KG1 (cell line): ENCODE measurements around the gene ATP8A2.

Experiments used
- DNase-seq: peaks from one replicate; lab custom pipeline; 2025; lab: John Stamatoyannopoulos, UW

ATP8A2 gene

DNA sequence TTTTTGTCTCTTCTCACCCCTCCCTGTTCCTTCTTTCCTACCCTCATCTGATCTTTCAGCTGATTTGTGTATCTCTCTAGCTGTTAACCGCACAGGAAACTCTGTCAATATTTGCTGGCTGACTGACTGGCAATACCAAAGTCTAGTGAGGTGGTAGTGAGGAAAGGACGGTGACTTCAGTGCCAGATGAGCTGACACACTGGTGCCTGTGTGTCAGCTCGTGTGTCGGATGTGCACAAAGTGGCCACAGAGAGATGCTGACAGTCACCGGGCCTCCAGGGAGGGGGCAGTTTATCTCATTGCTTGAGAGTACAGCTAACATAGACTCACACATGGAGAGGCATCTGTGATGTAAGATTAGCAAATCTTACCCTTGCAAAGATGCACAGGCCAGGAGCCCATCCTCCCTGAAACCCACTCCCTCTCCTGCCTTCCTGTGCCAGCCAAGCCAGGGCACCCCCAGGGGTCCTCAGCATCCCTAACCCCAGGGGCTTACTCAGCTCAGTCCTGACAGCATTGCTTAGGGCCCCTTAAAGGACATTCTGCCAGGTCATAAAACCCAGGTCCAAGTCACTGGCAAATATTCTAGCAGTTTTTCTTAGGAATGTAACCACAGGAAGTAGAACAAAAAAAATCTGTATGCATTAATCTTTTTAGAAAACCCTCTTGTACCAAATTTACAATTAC is 599.8 kb downstream of the ATP8A2 start:
- DNase-seq, result no peak

DNA sequence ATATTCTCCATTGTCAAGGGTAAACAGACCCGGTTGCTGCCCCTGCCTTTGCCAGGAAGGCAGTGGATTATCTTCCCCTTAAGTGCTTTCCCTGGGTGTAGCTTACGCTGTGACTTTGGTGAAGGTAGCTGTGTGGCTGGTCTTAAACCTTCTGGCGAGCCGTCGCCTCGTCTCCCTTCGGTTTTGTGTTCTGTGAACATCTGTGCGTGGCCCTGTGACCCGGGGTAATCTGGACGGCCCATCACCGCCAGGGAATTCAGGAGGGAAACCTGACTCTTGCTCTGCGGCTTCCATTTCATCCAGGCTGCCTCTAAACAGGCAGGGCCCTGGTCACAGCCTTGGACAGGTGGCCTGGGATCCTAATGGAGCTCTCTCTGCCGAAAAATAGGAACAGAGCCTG is 601.3 kb downstream of the ATP8A2 start:
- no peak for DNase-seq

DNA sequence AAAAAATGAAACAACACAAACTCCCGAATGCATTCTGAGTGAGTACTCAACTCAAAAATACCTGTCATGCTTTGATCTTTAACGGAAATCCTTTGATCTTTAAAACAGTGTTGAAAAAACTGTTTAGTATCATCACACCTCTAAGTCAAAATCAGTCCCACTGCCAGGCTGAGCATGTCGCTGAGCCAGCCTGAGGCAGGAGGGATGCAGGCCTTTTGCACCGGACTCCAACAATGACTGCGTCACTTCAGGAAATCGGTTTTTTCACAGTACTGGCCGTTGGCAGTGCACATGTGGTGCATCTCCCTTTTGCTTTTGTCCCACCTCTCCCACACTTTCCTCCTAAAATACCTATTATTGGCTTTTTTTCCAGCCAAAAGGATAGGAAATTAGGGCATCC is 601.8 kb downstream of the ATP8A2 start:
- DNase-seq, result no peak

DNA sequence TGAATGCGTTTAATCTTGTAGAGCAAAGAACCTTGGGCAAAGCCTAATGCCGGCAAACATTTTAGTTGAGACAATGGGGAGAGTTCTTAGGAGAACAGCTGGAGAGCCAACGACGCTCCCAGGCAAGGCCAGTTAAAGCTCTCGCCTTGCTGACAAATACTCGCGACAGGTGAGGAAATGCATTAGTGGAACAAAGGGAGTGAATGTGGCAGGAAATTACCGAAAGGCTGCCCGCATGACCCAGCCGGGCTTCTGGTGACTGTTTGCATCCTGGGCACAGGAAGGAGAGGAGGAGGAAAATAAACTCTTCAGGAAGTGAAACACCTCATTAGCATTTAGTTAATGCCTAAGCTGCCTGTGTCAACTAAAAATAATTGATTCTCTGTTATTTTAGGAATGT is 605.4 kb downstream of the ATP8A2 start:
- DNase-seq, result no peak

DNA sequence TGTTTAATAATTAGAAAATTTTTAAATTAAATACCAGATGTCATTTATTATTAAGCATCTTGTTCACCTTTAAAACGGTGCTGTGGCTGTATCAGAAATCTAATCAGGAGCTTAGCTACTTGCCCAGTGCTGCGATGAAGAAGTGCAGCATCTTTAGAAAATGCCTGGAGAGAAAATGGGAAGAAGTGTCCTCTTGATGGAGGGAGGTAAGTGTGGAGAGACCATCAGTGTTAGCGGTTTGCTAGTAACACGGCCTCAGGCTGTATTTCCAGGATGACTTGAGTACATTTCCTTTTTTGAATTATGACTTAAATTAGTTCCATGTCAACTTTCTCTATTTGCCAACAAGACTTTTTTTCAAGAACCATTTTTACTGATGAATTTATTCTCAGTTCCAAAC is 605.9 kb downstream of the ATP8A2 start:
- no peak for DNase-seq

DNA sequence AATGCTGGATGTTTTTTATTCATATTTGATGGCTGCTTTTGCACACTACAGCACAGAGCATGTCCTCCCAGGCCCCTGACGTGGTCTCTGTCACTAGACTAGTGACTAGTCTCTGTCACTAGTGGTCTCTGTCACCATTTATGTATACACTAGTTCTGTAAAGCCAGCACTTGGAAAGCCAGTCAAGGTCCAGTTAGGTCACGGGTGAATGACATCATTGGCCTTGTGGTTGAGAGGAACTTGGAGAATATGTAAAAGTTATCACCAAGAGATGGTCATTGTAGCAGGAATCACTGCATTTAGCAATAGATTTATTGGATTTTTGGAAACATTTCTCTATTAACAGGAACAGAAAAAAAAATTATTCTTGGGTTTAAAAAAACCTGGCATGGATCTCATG is 607.2 kb downstream of the ATP8A2 start:
- no peak for DNase-seq

DNA sequence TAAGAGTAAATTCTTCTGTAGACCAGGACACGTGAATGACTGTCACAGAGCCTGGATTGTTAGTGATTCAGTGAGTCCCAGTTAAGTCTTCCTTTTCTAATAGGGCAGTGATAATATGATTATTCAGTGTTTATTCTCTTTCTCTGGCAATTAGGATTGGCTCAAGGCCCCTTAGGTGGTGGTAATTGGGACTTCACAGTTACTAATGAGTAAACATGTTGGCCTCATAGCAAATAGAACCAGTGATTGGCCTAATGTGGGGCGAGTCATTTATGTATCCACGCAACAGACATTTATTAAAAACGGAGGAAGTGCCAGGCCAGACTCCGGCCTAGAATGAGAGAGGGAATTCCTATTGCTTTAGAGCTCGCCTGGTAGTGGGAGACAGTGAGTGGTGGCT is 607.6 kb downstream of the ATP8A2 start:
- no peak for DNase-seq

DNA sequence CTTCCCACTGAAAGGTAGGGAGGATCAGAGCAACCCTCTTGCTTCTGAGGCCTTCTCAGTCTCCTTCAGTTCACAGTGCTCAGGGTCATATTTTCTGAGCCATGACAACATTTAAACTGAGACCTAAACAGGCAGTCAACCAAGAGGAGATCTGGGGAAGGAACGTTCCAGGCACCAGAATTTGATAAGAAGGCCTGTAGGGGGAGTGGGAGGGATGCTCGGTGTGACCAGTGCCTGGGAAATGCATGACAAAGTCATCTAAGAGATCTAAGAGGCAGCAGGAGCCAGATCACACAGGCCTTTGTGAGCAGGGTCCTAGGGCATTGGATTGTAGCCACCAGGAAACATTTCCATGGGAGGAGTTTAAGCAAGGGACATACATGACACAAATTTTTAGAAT is 608.5 kb downstream of the ATP8A2 start:
- DNase-seq, result no peak

DNA sequence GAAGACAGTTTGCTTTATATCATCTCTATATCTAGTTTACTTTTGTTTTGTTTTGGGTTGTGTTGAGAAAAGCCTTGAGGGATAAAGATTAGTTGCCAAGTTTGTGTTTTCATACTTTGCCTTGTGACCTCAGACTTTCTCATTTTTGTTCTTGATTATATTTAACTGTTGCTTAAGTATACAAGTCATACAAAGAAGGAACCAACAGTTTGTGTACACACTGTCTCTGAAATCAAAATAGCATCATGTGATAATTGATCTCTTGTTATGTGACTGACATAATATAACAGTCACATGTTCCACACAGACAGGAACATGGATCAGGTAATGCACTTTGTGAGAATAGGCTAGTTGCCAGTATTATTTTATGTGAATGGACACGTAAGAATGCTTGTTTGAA is 609.3 kb downstream of the ATP8A2 start:
- DNase-seq, result no peak

DNA sequence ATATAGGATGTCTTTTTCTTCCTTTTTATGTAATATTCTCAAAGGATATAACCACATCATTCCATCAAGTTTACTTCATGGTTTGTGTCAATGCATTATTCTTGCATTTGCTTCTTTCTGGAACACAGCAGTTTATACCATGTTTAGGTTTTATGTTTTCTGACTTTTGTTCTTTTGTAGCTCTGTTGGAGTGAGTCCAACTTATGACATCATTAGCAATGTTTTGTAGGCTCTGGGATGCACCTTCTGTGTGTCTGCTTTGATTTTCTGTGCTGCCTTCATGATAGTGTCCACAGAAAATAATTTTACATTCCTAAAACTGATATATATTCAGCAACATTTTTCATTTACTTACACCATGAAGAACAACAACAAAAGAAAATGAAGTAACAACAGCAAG is 611.1 kb downstream of the ATP8A2 start:
- no peak for DNase-seq

DNA sequence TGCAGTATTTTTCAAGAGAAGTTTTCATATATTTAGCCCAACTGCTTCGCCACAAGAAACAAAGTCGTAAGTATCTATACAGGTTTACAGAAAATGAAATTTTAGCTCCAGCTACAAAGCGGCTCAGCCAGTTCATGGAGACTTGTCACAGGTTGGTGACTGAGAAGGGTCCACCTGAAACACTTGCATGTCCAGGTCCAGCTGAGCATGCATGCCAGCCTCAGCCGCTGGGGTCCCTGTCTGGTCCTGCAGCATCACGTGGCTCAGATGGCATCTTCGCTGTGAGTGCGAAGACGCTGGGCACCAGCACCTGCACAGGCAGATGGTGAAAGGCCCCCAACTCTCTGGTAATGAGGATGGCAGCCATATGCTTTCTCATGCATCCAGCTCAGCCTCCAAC is 616.2 kb downstream of the ATP8A2 start:
- no peak for DNase-seq

DNA sequence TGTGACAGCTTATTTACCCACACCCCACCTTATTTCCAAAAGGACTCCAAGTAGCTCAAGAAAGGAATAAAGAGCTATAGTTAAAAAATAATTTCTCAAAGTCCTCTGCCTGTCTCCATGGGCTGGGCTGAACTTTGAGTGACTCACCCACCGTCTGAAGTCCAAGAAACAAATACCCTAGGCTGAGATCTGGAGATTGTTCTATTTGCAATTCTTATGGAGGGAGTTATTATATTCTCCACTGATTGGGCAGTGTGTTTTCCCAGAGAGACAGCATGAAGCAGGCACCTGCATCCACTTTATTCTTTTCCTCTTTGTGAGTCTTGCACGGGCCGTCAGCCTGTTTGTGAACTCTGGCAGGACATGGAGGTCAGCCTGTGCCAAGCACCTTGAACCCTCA is 616.9 kb downstream of the ATP8A2 start:
- no peak for DNase-seq

DNA sequence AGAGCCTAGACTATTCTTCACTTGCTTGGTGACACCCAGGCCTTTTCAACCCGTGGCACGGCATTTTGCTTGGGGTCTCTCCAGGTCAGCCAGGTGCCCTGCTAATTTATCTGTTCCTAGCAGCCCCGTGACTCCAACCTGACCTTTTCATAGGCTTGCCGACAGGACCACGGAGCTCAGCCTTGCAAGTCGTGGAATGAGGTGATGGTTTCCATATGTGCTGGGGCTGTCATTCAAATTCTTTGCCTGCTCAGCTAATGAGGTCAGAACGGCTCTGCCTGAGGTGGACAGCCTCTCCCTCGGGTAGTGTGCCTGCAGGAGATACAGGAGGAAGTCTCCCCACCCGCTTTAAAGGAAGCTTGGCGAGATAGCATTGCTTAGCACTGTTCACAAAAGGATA is 619.0 kb downstream of the ATP8A2 start:
- DNase-seq, result no peak

DNA sequence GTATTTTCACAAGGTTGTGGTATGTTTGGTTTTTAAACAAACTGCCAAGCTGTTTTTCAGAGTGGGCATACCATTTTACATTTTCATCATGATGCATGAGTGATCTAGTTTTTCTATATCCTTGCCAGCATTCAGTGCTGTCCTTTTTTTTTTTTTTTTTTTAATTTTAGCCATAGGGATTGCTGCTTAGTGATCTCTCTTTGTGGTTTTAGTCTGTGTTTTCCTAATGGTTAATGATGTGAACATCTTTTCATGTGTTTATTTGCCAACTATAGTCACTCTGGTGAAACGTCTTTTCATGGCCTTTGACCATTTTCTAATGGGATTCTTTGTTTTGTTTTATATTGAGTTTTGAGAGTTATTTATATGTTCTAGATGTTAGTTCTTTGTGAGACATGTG is 620.3 kb downstream of the ATP8A2 start:
- DNase-seq, result no peak

DNA sequence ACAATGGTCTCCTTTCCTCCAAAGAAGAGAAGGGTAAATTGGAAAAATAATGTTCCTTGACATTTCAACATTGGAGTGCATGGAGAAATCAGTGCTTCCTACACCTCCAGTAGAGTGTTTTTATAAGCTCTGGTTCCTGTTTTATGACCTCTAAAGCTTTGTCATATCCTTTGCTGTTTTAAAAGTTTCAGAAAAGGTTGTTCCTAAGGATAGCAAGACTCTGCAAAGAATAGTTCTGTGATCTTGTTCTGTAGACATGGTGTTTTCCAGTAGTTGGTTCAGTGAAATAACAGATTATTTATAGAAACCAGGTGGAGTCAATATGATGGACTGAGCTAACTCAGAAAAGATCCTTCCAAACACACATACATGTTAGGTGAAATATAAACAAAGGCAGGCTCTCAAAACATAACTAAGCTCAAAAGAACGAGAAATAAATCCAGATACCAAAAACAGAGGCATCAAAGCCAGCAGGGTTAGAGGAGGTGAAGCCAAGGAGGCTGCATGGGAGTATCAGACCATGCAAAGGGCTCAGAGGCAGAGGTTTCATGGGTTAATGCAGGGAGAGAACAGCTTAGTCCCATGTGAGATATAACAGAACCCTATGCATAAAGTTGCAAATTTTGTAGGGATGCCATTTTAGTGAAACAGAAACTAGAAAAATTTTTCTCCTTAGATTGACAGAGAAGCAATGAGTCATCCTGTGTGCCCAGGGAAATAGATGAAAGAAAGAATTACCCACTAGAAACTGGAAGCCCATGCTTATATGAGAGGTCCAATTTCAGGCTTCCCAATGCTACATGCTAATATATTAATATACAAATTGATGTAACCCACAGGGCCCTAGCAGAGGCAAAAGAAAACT is 635.7 kb downstream of the ATP8A2 start:
- no peak for DNase-seq

DNA sequence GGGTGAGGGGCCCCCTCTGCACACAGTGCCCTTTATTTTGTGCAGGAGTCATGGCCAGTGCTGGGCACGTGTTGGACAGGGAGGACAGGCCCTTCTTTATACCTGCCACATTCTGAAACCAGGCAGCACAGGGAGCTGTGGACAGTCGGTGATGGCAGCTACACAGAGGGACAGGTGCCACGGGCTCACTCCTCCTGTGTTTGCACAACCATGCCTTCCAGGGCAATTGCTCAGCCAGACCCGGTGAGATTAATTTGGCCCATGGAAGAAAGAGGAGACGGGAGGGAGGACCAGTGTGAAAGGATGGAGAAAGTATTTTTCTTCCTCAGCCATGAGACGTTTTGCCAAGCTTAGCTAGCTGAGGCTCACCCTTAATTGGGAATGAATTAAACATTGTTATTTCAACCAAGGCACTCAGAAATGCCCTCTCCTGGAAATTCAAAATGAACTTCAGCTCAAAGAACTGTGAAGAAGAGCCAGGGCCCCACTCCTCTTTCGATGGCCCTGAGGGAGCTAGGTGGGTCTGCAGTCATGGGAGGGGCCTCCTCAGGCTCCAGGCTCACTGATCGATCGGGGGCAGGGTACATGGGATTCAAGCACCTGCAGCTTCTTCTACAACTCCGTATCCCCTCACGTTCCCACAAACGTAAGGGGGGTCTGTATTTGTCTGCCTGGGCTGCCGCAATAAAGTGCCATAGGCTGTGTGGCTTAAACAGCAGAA is 638.9 kb downstream of the ATP8A2 start:
- DNase-seq, result no peak

DNA sequence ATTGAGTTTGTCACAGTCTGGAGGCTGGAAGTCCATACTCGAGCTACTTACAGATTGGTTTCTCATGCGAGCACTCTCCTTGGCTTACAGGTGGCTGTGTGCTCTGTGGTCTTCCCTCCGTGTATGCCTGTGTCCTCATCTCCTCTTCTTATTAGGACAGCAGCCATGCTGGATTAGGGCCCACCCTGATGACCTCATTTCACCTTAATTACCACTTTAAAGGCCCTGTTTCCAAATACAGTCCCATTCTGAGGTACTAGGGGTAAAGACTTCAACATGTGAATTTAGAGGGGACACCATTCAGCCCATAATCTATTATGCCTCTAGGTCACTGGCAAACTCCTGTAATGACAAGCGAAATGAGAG is 639.4 kb downstream of the ATP8A2 start:
- DNase-seq, result no peak

DNA sequence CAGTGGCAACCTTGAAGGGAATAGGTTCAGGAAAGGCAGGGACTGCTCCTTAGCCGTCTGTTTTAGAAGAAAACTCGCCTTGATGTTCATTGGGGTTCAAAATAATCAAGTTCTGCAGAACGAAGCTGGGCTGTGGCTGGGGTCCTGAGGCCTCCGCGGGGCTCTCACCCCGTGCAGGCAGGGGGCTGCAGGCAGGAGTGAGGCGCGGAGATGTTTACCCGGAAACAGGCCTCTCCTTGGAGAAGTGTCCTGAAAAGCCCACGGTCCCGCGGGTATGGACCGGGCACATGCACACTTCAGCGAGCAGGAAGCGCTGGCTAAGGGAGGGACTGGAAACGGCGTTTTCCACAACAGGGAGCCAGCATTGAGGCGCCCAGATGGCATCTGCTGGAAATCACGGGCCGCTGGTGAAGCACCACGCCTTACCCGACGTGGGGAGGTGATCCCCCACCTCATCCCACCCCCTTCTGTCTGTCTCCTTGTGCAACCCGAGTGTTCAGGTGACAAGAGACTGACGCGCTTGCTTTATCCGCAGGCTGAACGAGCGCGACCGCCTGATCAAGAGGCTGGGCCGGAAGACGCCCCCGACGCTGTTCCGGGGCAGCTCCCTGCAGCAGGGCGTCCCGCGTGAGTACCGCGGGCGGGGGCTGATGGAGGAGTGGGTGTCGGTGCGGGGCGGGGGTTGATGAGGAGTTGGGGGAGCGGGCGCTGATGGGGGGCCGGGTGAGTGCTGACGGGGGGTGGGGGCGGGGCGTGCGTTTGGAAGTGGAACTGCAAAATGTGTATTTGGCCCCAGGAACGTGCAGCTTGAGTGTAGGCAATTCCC is 640.4 kb downstream of the ATP8A2 start:
- DNase-seq, result no peak

DNA sequence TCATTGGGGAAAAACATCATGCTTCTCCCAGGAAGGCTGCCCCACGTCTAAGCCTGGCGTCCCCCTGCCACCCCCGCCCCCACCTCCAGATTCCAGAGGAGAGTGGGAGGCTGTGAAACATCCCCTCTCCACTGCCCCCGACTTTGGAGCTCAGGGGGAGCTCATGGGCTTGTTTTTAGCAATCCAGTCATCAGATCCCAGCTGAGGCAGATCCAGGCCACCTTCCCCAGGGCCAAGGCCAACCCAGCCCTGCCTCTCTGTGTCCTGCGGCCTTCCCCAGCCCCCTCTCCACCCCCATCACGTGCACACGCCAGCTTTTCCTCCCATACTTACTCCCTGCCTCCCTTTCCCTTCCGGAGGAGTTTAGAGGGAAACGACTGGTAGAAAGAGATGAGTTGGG is 641.2 kb downstream of the ATP8A2 start:
- DNase-seq, result no peak

DNA sequence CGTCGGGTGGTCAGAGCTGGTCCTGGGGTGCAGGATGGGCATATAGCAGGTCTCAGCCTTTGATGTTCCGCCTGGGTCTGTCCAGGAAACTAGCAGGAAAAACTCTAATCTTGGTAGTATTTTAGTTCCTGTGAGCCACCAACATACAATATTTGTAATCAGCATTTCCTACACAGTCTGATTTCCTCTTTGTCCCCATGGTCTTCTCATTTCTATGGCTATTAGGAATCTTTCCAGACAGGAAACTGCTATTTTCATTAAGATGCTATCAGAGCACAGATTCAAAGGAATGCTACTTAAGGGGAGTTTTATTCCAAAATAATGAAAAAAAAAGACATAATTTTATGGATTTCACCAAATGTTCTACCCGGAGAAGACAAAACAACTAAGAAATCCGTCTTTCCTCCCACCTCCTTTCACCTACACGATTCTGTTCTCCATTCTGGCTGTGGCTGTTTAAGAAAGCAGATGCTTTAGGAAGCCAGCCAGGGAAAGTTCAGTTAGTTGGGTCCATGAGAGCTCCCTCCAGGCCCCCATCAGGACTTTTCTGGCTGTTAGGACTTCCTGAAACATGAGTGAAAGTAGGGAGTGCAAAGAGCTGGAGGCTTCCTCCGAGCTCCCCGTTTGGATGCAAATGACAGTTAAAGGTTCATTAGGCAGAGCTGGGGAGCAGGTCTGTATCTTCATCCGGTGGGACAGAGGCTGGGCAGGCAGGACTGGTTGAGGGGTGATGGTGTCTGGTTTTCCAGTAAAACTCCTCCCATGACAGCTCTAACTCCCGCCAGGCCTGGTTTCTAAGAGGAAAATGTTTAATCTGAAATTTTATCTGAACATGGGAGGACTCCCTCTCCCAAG is 643.7 kb downstream of the ATP8A2 start:
- DNase-seq, result no peak

DNA sequence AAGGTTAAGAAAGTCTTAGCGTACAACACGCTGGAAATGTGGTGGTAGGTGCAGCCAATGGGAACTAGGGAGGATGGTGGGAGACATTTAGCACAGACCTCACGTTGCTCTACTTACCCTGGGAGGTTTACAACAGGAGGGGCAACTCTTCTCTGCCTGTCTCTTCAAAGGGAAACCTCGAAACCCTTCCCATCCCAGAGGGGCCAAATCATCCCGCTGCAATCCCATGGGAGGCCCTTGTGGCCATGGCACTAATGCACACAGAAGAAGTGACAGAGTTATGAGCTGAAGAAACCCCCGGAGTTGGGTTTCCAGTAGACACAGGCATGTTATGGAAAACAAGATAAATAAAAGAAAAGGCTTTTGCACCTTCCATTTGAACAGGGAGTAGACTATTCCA is 644.4 kb downstream of the ATP8A2 start:
- no peak for DNase-seq
